ENCODE measurements around the gene E2F4. TPM values are rescaled to one million over a fixed set of nuclear protein-coding genes. Genes with fewer than 3 reads are reported as not detected.

E2F4 gene
- polyA plus RNA-seq, 1 donor (not counting 4 experiments of a cell fraction or from before 2014, with no cell fraction given): 64.7 TPM

GRCh38 chr16:67233596-67233995 is 41.6 kb downstream of the E2F4 start:
- dilution Hi-C loops (cut with MboI; ENCODE audit: extremely low pct_ligation_motif_present, low sequenced_read_pairs): no loop called here
- H3K27me3 ChIP-seq (ENCODE audit: control insufficient read depth, extremely low read depth, insufficient read depth, low read length): no peaks in the 10 kb centered on the region

GRCh38 chr16:67234180-67234597 is 42.2 kb downstream of the E2F4 start:
- Histone ChIP-seq H4K20me1 (ENCODE audit: control insufficient read depth, extremely low read depth, insufficient read depth, low read length) (no peaks in the 10 kb centered on the region), H3K4me3 (ENCODE audit: control insufficient read depth in 2 of 3, extremely low read depth in 1 of 3, insufficient read depth in 2 of 3, low read depth in 1 of 3, low read length in 3 of 3) (no peak overlapping the region), H3K36me3 (ENCODE audit: control insufficient read depth in 2 of 2, extremely low read depth in 1 of 2, insufficient read depth in 2 of 2, low read length in 2 of 2) (peaks cover 38 to 47% of the 10 kb centered on the region in 2 experiments), H3K4me2 (ENCODE audit: control insufficient read depth, extremely low read depth, insufficient read depth, low read depth, low read length) (no peak overlapping the region), H3K27me3 (ENCODE audit: control insufficient read depth, extremely low read depth, insufficient read depth, low read length) (no peaks in the 10 kb centered on the region), H3K9me3 (ENCODE audit: control insufficient read depth, low read depth, low read length) (no peaks in the 10 kb centered on the region), H3K9ac (ENCODE audit: control insufficient read depth, extremely low read depth, insufficient read depth, low read length) (no peak overlapping the region), H3K9me1 (ENCODE audit: control insufficient read depth, extremely low read depth, insufficient read depth, low read length) (no peaks in the 10 kb centered on the region), H3K79me2 (ENCODE audit: control insufficient read depth, insufficient read depth, low read length) (peaks cover 7% of the 10 kb centered on the region), H3K4me1 (ENCODE audit: control insufficient read depth, extremely low read depth, insufficient read depth, low read length) (peaks cover 11% of the 10 kb centered on the region), H3K27ac (ENCODE audit: control insufficient read depth, insufficient read depth, low read length) (no peak overlapping the region), H2AFZ (ENCODE audit: control insufficient read depth, low read length) (no peak overlapping the region)
- no peak for DNase-seq (ENCODE audit: low read depth, low spot score)
- dilution Hi-C loops (cut with MboI; ENCODE audit: extremely low pct_ligation_motif_present, low sequenced_read_pairs): no loop called here
- no peak for TF ChIP-seq EZH2 (IDR thresholded peaks at IDR 0.05; ENCODE audit: low read length)
- TF ChIP-seq CTCF (optimal IDR thresholded peaks at IDR 0.05 in 1 of 3, IDR thresholded peaks at IDR 0.05 in 1 of 3, conservative IDR thresholded peaks at IDR 0.05 in 1 of 3; ENCODE audit: extremely low read depth in 1 of 3, insufficient read depth in 2 of 3, low read length in 3 of 3): no peak
- FAIRE-seq: no peak

More at GRCh38 chr16:67233596-67233995, 41.6 kb downstream of the E2F4 start:
- TF ChIP-seq CTCF (optimal IDR thresholded peaks at IDR 0.05 in 1 of 3, IDR thresholded peaks at IDR 0.05 in 1 of 3, conservative IDR thresholded peaks at IDR 0.05 in 1 of 3; ENCODE audit: extremely low read depth in 1 of 3, insufficient read depth in 2 of 3, low read length in 3 of 3) (no peak), EZH2 (IDR thresholded peaks at IDR 0.05; ENCODE audit: low read length) (no peak)
- Histone ChIP-seq H3K4me1 (ENCODE audit: control insufficient read depth, extremely low read depth, insufficient read depth, low read length) (peaks cover 11% of the 10 kb centered on the region), H3K4me3 (ENCODE audit: control insufficient read depth in 2 of 3, extremely low read depth in 1 of 3, insufficient read depth in 2 of 3, low read depth in 1 of 3, low read length in 3 of 3) (no peak overlapping the region), H4K20me1 (ENCODE audit: control insufficient read depth, extremely low read depth, insufficient read depth, low read length) (no peaks in the 10 kb centered on the region), H3K36me3 (ENCODE audit: control insufficient read depth in 2 of 2, extremely low read depth in 1 of 2, insufficient read depth in 2 of 2, low read length in 2 of 2) (peaks cover 36 to 52% of the 10 kb centered on the region in 2 experiments), H3K4me2 (ENCODE audit: control insufficient read depth, extremely low read depth, insufficient read depth, low read depth, low read length) (no peak overlapping the region), H3K9me3 (ENCODE audit: control insufficient read depth, low read depth, low read length) (no peaks in the 10 kb centered on the region), H3K9me1 (ENCODE audit: control insufficient read depth, extremely low read depth, insufficient read depth, low read length) (no peaks in the 10 kb centered on the region), H3K79me2 (ENCODE audit: control insufficient read depth, insufficient read depth, low read length) (peaks cover 5% of the 10 kb centered on the region), H3K9ac (ENCODE audit: control insufficient read depth, extremely low read depth, insufficient read depth, low read length) (no peak overlapping the region), H2AFZ (ENCODE audit: control insufficient read depth, low read length) (no peak overlapping the region), H3K27ac (ENCODE audit: control insufficient read depth, insufficient read depth, low read length) (no peak overlapping the region)
- DNase-seq (ENCODE audit: low read depth, low spot score) (no peak), FAIRE-seq (no peak)
